Adrenal gland (tissue), 5 donors: ENCODE data around the gene ABCF2.

Experiments used
- CTCF ChIP-seq, 6 experiments: fragments of 450-650 bp in 4 of 6; fragments of 200-600 bp in 2 of 6; sonication (generic) in 1 of 6; IDR thresholded peaks; 1 replicate in 5 of 6; 2 replicates in 1 of 6; pipeline versions ENCODE4 v1.5.1 to v1.8.0; 2016 to 2021; ENCODE audit warnings: antibody characterized with exemption in 6 of 6, mild to moderate bottlenecking in 2 of 6, moderate library complexity in 1 of 6
- POLR2A ChIP-seq, 2 donors: fragments of 450-650 bp; IDR thresholded peaks; one replicate each; pipeline ENCODE4 v1.6.1; 2017; ENCODE audit warnings: antibody characterized with exemption in 2 of 2, mild to moderate bottlenecking in 2 of 2, moderate library complexity in 1 of 2
- donor health status: DM: no; HTN: no; CAD: no.

- no peak for TF ChIP-seq CTCF (IDR thresholded peaks at IDR 0.05)
- TF ChIP-seq POLR2A (IDR thresholded peaks at IDR 0.05), result no peak
These were observed 16.7 kb downstream of the ABCF2 start, which contains the start of gene H2BK1 for GRCh38 chr7:151210087-151210854.
